Smooth muscle cell (in vitro differentiated cells): ENCODE results near the gene KLHL36. TPM values are rescaled to one million over a fixed set of nuclear protein-coding genes. Genes with fewer than 3 reads are reported as not detected.

Experiments
- DNase-seq: peaks from one replicate; lab custom pipeline; 2025; ENCODE audit not compliant: unreplicated experiment; lab: John Stamatoyannopoulos, UW
- H2AFZ ChIP-seq: fragments of 200-600 bp; sonication (generic); 2 replicates; pipeline ENCODE4 v1.6.0; 2016; ENCODE audit warnings: antibody characterized with exemption, low read depth, mild to moderate bottlenecking
- H3F3A ChIP-seq: fragments of 200-600 bp; sonication (generic); 2 replicates; pipeline ENCODE4 v1.6.0; 2017; ENCODE audit warnings: antibody characterized with exemption, low read depth
- H3K27ac ChIP-seq: fragments of 200-600 bp; sonication (generic); 2 replicates; pipeline ENCODE4 v1.5.1; 2016; ENCODE audit warnings: low read depth, mild to moderate bottlenecking
- H3K27me3 ChIP-seq: fragments of 200-600 bp; sonication (generic); 2 replicates; pipeline ENCODE4 v1.6.1; 2016; ENCODE audit warnings: low read depth, mild to moderate bottlenecking
- H3K36me3 ChIP-seq: fragments of 200-600 bp; sonication (generic); 2 replicates; pipeline ENCODE4 v1.5.1; 2016; ENCODE audit warnings: low read depth
- H3K4me1 ChIP-seq: fragments of 200-600 bp; sonication (generic); 2 replicates; pipeline ENCODE4 v1.5.1; 2016; ENCODE audit warnings: low read depth
- H3K4me2 ChIP-seq: fragments of 200-600 bp; sonication (generic); 2 replicates; pipeline ENCODE4 v1.6.0; 2016; ENCODE audit warnings: mild to moderate bottlenecking
- H3K4me3 ChIP-seq: fragments of 200-600 bp; sonication (generic); 2 replicates; pipeline ENCODE4 v1.5.1; 2016; ENCODE audit warnings: mild to moderate bottlenecking
- H3K79me2 ChIP-seq: fragments of 200-600 bp; sonication (generic); 2 replicates; pipeline ENCODE4 v1.6.0; 2016; ENCODE audit warnings: low read depth, mild to moderate bottlenecking
- H3K9ac ChIP-seq: fragments of 200-600 bp; sonication (generic); 2 replicates; pipeline ENCODE4 v1.6.0; 2016; ENCODE audit warnings: low read depth
- H3K9me3 ChIP-seq: fragments of 200-600 bp; sonication (generic); replicated peaks from 2 replicates; pipeline ENCODE4 v1.5.1; 2016; ENCODE audit warnings: low read depth
- H4K20me1 ChIP-seq: fragments of 200-600 bp; sonication (generic); 2 replicates; pipeline ENCODE4 v1.6.0; 2016; ENCODE audit warnings: low read depth
- WGBS: methylation state at CpG from one replicate; pipeline ENCODE4 v1.1.7; 2016; ENCODE audit warnings: low lambda C conversion rate; 5-methylcytosine and 5-hydroxymethylcytosine counted together
- polyA plus RNA-seq: library from polyadenylated mRNA; unstranded; fragments of >200 nt; fragmentation: Nextera tagmentation; extraction: Ambion mirVana; gene quantifications from 2 replicates; pipeline ENCODE4 v1.2.1, GENCODE V29; 2016
- total RNA-seq: library from RNA; depleted of rRNA; stranded (reverse); fragments of >200 nt; gene quantifications from 2 replicates; pipeline ENCODE4 v1.2.3, GENCODE V29; 2014
- TF ChIP-seq, protein P1 (sequence below): fragments of 200-600 bp; sonication (generic); IDR thresholded peaks from 2 replicates; pipeline ENCODE4 v1.5.1; 2017; ENCODE audit warnings: borderline replicate concordance, mild to moderate bottlenecking, antibody characterized with exemption; ENCODE audit not compliant: insufficient read depth, poor library complexity, severe bottlenecking

The KLHL36 gene
- total and polyA plus RNA-seq, 2 experiments from 2014 or later = 18.0 to 35.4 TPM

DNA sequence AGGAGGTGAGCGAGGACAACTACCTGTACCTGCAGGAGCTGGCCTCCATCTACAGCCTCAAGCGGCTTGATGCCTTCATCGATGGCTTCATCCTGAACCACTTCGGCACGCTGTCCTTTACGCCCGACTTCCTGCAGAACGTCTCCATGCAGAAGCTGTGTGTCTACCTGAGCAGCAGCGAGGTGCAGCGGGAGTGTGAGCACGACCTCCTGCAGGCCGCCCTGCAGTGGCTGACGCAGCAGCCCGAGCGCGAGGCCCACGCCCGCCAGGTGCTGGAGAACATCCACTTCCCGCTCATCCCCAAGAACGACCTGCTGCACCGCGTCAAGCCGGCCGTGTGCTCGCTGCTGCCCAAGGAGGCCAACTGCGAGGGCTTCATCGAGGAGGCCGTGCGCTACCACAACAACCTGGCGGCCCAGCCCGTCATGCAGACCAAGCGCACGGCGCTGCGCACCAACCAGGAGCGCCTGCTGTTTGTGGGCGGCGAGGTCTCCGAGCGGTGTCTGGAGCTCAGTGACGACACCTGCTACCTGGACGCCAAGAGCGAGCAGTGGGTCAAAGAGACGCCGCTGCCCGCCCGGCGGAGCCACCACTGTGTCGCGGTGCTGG is 9.0 kb downstream of the KLHL36 start:
- H3K4me2 ChIP-seq = no peak overlapping the region
- TF ChIP-seq, protein P1, sequence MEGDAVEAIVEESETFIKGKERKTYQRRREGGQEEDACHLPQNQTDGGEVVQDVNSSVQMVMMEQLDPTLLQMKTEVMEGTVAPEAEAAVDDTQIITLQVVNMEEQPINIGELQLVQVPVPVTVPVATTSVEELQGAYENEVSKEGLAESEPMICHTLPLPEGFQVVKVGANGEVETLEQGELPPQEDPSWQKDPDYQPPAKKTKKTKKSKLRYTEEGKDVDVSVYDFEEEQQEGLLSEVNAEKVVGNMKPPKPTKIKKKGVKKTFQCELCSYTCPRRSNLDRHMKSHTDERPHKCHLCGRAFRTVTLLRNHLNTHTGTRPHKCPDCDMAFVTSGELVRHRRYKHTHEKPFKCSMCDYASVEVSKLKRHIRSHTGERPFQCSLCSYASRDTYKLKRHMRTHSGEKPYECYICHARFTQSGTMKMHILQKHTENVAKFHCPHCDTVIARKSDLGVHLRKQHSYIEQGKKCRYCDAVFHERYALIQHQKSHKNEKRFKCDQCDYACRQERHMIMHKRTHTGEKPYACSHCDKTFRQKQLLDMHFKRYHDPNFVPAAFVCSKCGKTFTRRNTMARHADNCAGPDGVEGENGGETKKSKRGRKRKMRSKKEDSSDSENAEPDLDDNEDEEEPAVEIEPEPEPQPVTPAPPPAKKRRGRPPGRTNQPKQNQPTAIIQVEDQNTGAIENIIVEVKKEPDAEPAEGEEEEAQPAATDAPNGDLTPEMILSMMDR = no peak
- 98% methylated on average over 50 of the region's 50 CpGs for WGBS
- no peak overlapping the region for H3K27ac ChIP-seq
- no peak overlapping the region for H3K4me3 ChIP-seq
- no peak overlapping the region for H3K9ac ChIP-seq
- H3K79me2 ChIP-seq = peaks cover 3% of the 10 kb centered on the region
- H3K27me3 ChIP-seq = no peaks in the 10 kb centered on the region
- H2AFZ ChIP-seq = no peak overlapping the region
- no peaks in the 10 kb centered on the region for H3K4me1 ChIP-seq
- no peak for DNase-seq
- no peaks in the 10 kb centered on the region for H3K9me3 ChIP-seq
- peaks cover 1% of the 10 kb centered on the region for H3K36me3 ChIP-seq
- H3F3A ChIP-seq = no peaks in the 10 kb centered on the region
- H4K20me1 ChIP-seq = peaks cover 23% of the 10 kb centered on the region

DNA sequence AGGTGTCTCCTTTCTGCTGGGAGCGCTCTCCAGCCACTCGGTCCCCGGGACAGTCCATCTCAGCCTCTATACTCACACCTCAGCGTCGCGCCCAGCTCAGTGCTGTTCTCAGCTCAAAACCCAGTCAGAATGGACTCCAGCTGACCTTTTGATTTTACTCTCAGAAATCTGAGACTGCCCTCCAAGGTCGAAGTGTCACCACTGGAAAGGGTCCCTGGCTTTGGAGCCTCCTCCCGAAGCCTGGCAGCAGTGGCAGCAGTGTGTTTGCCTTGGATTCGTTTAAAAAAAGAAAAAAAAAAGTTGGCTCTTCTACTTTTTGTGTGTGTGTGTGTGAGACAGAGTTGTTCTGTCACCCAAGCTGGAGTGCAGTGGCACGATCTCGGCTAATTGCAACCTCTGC is 10.4 kb downstream of the KLHL36 start:
- Histone ChIP-seq H3K36me3 (peaks cover 4% of the 10 kb centered on the region), H2AFZ (no peak overlapping the region), H3K4me1 (no peaks in the 10 kb centered on the region), H3K27me3 (no peaks in the 10 kb centered on the region), H4K20me1 (peaks cover 23% of the 10 kb centered on the region), H3K9ac (no peak overlapping the region), H3K4me2 (no peak overlapping the region), H3K4me3 (no peak overlapping the region), H3F3A (no peaks in the 10 kb centered on the region), H3K27ac (no peak overlapping the region), H3K79me2 (peaks cover 3% of the 10 kb centered on the region), H3K9me3 (no peaks in the 10 kb centered on the region)
- TF ChIP-seq, protein P1 = no peak
- no peak for DNase-seq
- WGBS = 94% methylated on average over 11 of the region's 11 CpGs

DNA sequence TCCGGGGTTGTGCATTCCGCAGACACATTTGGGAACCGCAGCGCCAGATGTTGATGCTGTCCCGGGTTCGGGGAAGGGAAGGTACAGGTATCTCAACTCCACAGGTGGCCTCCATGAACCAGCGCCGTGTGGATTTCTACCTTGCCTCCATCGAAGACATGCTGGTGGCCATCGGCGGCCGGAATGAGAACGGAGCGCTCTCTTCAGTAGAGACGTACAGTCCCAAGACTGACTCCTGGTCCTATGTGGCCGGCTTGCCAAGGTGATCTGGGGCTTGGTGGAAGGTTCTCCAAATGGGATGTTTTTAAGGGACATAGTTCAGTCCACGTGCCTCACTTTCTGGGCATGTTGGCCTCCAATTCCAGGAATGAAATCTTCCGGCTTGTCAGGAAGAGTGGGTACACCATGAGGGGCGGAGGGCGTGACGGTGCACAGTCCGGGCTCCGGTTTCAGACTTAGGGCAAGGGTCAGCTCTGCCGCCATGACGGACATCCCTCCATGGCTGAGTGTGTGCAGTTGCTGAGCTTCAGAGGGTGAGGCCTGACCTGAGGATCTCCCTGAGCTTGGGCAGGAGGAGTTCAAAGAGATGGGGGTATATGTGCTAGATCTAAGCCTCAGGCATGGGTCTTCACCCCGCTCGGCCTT is 11.5 kb downstream of the KLHL36 start:
- whole genome bisulfite sequencing = 95% methylated on average over 27 of the region's 27 CpGs
- Histone ChIP-seq H4K20me1 (peaks cover 13% of the 10 kb centered on the region), H3K79me2 (peaks cover under 1% of the 10 kb centered on the region), H2AFZ (no peak overlapping the region), H3K36me3 (peaks cover 4% of the 10 kb centered on the region), H3F3A (no peaks in the 10 kb centered on the region), H3K27me3 (no peaks in the 10 kb centered on the region), H3K9me3 (no peaks in the 10 kb centered on the region), H3K27ac (no peak overlapping the region), H3K4me1 (no peaks in the 10 kb centered on the region), H3K4me3 (no peak overlapping the region), H3K9ac (no peak overlapping the region), H3K4me2 (no peak overlapping the region)
- TF ChIP-seq, protein P1 = no peak
- no peak for DNase-seq

DNA sequence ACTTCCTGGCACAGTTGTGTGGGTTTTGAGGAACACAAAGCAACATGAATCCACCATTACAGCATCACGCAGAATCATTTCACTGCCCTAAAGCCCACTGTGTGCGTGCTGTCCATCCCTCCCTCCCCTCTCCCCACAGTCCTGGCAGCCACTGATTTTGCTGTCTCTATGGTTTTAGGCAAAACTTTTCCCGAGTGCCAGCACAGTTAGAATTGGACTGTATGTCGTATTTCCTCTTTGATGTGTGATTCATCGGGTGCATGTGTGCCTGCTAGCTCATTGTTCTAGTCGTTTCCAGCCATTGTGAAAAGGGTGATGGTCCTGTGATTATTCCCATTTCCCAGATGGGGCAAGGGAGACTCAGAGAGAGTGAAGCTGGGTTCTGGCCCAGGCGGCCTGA is 12.7 kb downstream of the KLHL36 start:
- Histone ChIP-seq H3F3A (no peaks in the 10 kb centered on the region), H2AFZ (no peak overlapping the region), H3K4me2 (no peak overlapping the region), H3K4me3 (no peak overlapping the region), H3K9me3 (no peaks in the 10 kb centered on the region), H3K9ac (no peak overlapping the region), H4K20me1 (peaks cover 2% of the 10 kb centered on the region), H3K27me3 (no peaks in the 10 kb centered on the region), H3K4me1 (no peaks in the 10 kb centered on the region), H3K79me2 (no peaks in the 10 kb centered on the region), H3K27ac (no peak overlapping the region), H3K36me3 (peaks cover 4% of the 10 kb centered on the region)
- DNase-seq = no peak
- TF ChIP-seq, protein P1 = no peak
- WGBS = 91% methylated on average over 7 of the region's 7 CpGs
